GM12873 (cell line): ENCODE data around the gene HLA-DOA.

Experiments used
- CTCF ChIP-seq: IDR thresholded peaks from 2 replicates; pipeline ENCODE4 v1.5.1; 2012; ENCODE audit warnings: low read depth, mild to moderate bottlenecking, moderate library complexity, low read length, control low read depth; ENCODE audit not compliant: insufficient read depth; ENCODE audit errors: missing control alignments

Gene HLA-DOA

GRCh38 chr6:33015798-33016197, 6.4 kb upstream of the HLA-DOA start:
- TF ChIP-seq CTCF = no peak

DNA sequence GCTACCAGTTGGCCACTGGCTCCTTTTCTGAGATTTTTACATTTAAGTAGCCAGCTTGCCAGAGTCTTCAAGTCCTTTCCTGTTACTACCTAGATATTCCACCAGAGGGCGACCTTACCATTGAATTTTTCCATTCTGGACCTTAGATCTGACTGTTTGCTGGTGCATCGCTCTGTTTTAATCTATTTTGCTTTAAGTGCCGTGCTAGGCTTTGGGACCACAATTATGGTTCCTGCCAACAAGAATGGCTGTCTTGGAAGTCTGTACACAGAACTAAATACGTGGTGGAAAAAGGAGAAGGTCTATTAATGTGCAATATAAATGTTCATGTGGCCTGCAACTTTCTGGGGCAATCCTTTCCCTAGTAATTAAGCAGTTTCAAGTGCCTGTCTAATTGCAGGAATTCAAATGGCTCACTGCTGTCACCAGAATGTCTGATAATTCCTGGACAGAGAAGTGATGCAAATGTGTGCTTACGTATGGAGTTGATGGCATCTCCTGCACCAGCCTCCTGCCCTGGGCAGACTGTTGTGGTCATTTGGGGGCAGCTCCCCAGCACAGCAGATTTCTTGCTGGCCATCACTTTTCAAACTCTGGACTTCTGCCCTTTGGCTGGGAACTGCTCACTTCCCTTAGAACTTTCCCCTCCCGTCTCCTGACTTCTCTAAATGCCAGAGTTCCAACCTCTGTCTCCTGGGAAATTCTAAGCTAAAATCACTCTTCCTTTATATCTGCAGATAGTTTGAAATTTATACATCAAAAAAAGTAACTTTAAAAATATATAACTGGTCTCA, 5.6 kb upstream of the HLA-DOA start:
- TF ChIP-seq CTCF = peak; percentile 66

- TF ChIP-seq CTCF = peak; percentile 6
These were observed 4.2 kb upstream of the HLA-DOA start for GRCh38 chr6:33013608-33014007.

- no peak for TF ChIP-seq CTCF
These were observed 965 bp upstream of the HLA-DOA start for GRCh38 chr6:33010356-33010755.

- no peak for TF ChIP-seq CTCF
These were observed 1.5 kb downstream of the HLA-DOA start for GRCh38 chr6:33007831-33008400.

DNA sequence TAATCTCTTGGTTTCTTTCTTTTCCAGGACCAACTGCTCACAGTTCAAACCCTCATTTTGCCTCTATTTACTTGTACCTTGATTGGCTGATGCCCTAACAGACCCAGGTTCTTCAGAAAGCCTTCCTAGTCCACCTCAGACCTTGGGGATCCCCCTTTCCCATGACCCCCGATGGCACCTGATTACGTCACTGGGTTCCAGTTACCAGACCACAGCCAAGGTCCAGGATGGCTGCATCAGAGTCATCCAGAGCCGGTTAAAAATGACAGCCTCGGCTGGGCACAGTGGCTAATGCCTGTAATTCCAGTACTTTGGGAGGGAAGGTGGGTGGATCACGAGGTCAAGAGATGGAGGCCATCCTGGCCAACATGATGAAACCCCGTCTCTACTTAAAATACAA, 4.5 kb downstream of the HLA-DOA start:
- TF ChIP-seq CTCF = no peak

DNA sequence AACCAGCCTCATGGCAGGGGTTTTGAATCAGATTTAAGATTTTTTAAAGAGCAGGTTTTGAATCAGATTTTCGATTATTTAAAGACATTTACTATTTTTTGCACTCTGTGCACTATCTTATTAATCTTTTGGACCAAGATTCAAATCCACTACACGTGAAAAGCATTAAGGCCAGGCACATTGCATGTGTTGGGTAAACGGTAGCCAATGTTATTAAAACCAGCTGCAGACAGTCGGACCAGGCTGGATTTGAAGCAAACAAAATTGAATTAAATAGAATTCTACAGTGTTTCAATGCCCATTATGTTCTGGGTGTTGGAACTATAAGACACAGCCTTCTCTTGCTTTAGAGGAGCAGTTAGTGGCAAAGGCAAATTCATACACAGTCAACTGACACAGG, 7.7 kb downstream of the HLA-DOA start:
- TF ChIP-seq CTCF = no peak
